HS-5 (cell line): ENCODE measurements around the gene NOS2.

Source experiments
- DNase-seq: peaks from one replicate; pipeline ENCODE4 v3.0.0-alpha.2; 2012; ENCODE audit warnings: low read depth

Gene NOS2

DNA sequence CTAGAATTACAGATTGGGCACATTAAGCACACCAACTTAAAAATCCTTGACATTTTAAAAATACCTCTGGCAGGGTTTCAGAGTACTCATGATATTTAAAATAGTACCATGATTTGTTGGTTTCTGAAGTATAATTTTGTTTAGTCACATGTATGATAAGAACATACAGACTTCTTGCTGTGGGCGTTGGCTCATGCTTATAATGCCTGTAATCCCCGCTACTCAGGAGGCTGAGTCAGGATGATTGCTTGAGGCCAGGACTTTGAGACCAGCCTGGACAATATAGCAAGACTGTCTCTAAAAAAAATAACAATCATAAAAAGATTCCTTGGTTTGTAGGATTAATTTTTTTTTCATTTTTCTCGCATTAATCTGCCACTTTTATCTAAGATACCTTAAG, 78.5 kb downstream of the NOS2 start:
- DNase-seq: no peak
